ENCODE results near the gene AAK1. TPM values are rescaled to one million over a fixed set of nuclear protein-coding genes. Genes with fewer than 3 reads are reported as not detected.
A peak's percentile ranks its signal among the peaks of the same experiment; 100 is the strongest.

The AAK1 gene
- total RNA-seq, 2 experiments from 2014 or later, result 114 to 115 TPM

DNA sequence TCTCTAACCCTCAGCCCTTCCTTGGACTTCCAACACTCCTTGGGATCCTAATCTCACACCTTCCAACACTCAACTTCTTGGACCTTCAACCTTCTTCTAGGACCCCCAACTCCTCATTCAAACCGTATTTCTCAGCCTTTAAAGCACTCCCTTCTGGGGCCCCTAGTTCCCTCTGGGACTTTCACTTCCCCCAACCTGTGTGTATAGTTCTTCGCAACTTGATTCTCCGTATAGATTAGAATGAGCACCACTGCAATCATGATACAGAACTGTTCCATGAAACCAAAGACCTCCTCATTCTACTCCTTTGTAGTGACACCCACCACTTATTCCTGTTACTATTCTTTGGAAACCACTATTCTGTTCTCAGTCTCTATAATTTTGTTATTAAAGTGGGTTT is 144.3 kb downstream of the AAK1 start:
- ATAC-seq (peak; percentile 62), DNase-seq (no peak)
- peak overlapping the region; percentile 18 for H3K4me3 Mint-ChIP-seq
- H3K27me3 Mint-ChIP-seq, result no peaks in the 10 kb centered on the region
- TF ChIP-seq, protein P1, sequence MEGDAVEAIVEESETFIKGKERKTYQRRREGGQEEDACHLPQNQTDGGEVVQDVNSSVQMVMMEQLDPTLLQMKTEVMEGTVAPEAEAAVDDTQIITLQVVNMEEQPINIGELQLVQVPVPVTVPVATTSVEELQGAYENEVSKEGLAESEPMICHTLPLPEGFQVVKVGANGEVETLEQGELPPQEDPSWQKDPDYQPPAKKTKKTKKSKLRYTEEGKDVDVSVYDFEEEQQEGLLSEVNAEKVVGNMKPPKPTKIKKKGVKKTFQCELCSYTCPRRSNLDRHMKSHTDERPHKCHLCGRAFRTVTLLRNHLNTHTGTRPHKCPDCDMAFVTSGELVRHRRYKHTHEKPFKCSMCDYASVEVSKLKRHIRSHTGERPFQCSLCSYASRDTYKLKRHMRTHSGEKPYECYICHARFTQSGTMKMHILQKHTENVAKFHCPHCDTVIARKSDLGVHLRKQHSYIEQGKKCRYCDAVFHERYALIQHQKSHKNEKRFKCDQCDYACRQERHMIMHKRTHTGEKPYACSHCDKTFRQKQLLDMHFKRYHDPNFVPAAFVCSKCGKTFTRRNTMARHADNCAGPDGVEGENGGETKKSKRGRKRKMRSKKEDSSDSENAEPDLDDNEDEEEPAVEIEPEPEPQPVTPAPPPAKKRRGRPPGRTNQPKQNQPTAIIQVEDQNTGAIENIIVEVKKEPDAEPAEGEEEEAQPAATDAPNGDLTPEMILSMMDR (IDR thresholded peaks at IDR 0.05), result no peak
- POLR2A ChIA-PET, result no interaction called here
- H3K4me1 Mint-ChIP-seq (ENCODE audit: low read depth), result peaks cover 38% of the 10 kb centered on the region
- intact Hi-C loops (cut with micrococcal nuclease), result no loop called here
- H3K36me3 Mint-ChIP-seq (ENCODE audit: low read depth), result peaks cover 33% of the 10 kb centered on the region
- CTCF ChIA-PET, result no interaction called here
- H3K9me3 Mint-ChIP-seq, result no peaks in the 10 kb centered on the region
- H3K27ac Mint-ChIP-seq, result peak overlapping the region; percentile 84

DNA sequence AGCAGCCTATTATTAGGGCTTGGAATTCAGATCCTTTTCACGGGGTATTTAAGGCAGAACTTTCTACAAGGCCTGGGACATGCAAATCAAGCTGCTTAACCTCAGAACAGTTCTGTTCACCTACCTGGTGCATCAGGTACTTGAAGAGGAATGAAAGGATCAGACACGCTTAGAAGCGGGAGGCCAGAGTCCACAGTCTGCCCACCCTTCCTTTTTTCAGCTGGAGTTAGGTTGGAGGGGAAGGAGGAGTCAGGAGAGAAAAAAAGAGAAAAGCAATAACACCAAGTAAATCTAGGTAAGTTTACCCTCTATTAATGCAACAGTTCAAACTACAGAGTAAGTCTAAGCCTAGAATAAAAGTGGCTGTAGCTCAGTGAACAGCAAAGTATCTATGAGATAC is 147.7 kb downstream of the AAK1 start:
- H3K4me1 Mint-ChIP-seq (ENCODE audit: low read depth), result peaks cover 50% of the 10 kb centered on the region
- TF ChIP-seq, protein P1 (IDR thresholded peaks at IDR 0.05), result no peak
- ChIA-PET POLR2A (interaction anchor here (0.6 to 0.9 kb wide), 2 partner anchors 11 to 59 kb away, joined by 3 read pairs; partner anchors contain the start of gene NFU1), CTCF (interaction anchor here (2.3 kb wide), 1 partner anchor 59 kb away, joined by 7 read pairs; the partner anchor contains the start of gene NFU1)
- H3K9me3 Mint-ChIP-seq, result no peaks in the 10 kb centered on the region
- ATAC-seq (no peak), DNase-seq (no peak)
- no peaks in the 10 kb centered on the region for H3K27me3 Mint-ChIP-seq
- peaks cover 36% of the 10 kb centered on the region for H3K36me3 Mint-ChIP-seq (ENCODE audit: low read depth)
- intact Hi-C loops (cut with micrococcal nuclease), result no loop called here
- H3K4me3 Mint-ChIP-seq, result no peak overlapping the region
- H3K27ac Mint-ChIP-seq, result no peak overlapping the region

DNA sequence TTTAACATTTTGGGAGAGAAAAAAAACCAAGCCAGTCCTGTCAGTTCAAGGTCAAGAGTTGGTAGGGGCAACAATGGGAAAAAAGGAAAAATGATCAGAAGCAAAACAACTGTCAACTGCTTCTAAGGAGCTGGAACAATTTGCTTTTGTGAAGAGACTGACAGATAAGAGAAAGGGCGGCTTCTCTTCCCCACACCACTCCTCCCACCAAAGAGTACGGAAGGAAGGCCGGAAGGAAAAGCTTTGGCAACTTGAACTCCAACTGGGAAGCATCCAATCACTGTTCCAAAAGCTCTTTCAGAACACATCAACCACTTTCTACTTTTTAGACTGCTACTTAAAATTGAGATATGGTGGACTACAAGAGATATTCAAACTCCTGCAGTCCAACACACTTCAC is 148.5 kb downstream of the AAK1 start:
- Mint-ChIP-seq H3K27ac (peak overlapping the region; percentile 12), H3K36me3 (ENCODE audit: low read depth) (peaks cover 38% of the 10 kb centered on the region), H3K27me3 (no peaks in the 10 kb centered on the region), H3K9me3 (no peaks in the 10 kb centered on the region), H3K4me1 (ENCODE audit: low read depth) (peaks cover 52% of the 10 kb centered on the region), H3K4me3 (no peak overlapping the region)
- no peak for ATAC-seq
- no peak for DNase-seq
- intact Hi-C loops (cut with micrococcal nuclease), result no loop called here
- ChIA-PET CTCF (interaction anchor here (0.8 to 1.0 kb wide), 3 partner anchors 8 to 29 kb away, joined by 3 read pairs; no protein-coding TSS in a partner anchor), POLR2A (no interaction called here)
- TF ChIP-seq, protein P1 (IDR thresholded peaks at IDR 0.05), result no peak

DNA sequence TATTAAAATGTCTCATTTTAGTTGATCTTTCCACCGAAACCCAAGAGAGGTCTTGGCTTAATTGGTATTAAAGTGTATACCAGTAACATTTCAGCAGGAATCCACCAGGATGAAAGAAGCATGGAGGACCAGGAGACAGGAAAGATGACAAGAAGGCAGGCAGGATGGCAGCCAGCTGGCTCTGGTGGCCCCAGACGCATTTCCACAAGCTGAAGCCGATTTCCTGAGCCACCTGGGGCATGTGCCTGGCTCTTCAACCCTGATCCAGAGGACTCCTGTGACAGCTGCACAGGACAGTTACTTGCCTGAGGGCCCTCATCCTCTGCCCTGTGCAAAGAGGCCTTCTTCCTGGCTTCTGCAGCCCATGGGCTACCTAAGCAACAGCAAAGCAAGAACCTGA is 149.4 kb downstream of the AAK1 start:
- Mint-ChIP-seq H3K36me3 (ENCODE audit: low read depth) (peaks cover 39% of the 10 kb centered on the region), H3K27me3 (no peaks in the 10 kb centered on the region), H3K9me3 (no peaks in the 10 kb centered on the region), H3K4me1 (ENCODE audit: low read depth) (peaks cover 50% of the 10 kb centered on the region), H3K4me3 (no peak overlapping the region), H3K27ac (peak overlapping the region; percentile 54)
- CTCF ChIA-PET, result interaction anchor here (0.9 to 1.4 kb wide), 2 partner anchors 28 to 54 kb away, joined by 3 to 4 read pairs; no protein-coding TSS in a partner anchor
- TF ChIP-seq, protein P1 (IDR thresholded peaks at IDR 0.05), result no peak
- intact Hi-C loops (cut with micrococcal nuclease), result no loop called here
- no peak for DNase-seq
- POLR2A ChIA-PET, result no interaction called here
- ATAC-seq, result no peak

DNA sequence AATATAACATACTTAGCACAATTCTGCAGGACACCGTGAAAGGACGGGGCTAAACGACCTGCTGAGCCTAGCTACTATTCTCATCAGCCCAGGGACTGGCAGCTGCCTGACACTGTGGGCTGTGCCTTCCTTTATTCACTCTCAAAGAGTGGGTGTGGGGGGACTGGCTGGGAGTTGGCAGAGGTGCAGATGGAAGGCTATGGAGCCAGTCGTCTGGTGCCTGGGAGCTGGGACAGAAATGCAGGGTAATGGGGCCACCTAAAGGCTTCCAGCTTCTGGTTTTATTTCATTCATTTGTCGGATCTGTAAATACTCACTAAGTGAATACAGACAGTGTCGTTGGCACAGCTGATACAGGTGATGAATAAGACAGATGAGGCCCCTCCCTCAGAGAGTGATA is 150.3 kb downstream of the AAK1 start:
- CTCF ChIA-PET, result interaction anchor here (1.4 kb wide), 1 partner anchor 54 kb away, joined by 4 read pairs; no protein-coding TSS in a partner anchor
- no peak for DNase-seq
- peak overlapping the region; percentile 54 for H3K27ac Mint-ChIP-seq
- POLR2A ChIA-PET, result no interaction called here
- H3K36me3 Mint-ChIP-seq (ENCODE audit: low read depth), result peaks cover 39% of the 10 kb centered on the region
- H3K9me3 Mint-ChIP-seq, result no peaks in the 10 kb centered on the region
- ATAC-seq, result no peak
- TF ChIP-seq, protein P1 (IDR thresholded peaks at IDR 0.05), result no peak
- intact Hi-C loops (cut with micrococcal nuclease), result no loop called here
- no peaks in the 10 kb centered on the region for H3K27me3 Mint-ChIP-seq
- peaks cover 42% of the 10 kb centered on the region for H3K4me1 Mint-ChIP-seq (ENCODE audit: low read depth)
- no peak overlapping the region for H3K4me3 Mint-ChIP-seq
